Measurements from ENCODE around the gene VWA5A. TPM values are rescaled to one million over a fixed set of nuclear protein-coding genes. Genes with fewer than 3 reads are reported as not detected.

VWA5A gene
- total RNA-seq, 1 experiment from 2014 or later = 3.1 TPM

GRCh38 chr11:124098141-124098540 lies 17.1 kb upstream of the VWA5A start:
- Histone ChIP-seq H3K4me1 (ENCODE audit: control insufficient read depth, insufficient read depth, low read length) (no peaks in the 10 kb centered on the region), H3K9me3 (ENCODE audit: control insufficient read depth, insufficient read depth, low read depth, low read length) (no peaks in the 10 kb centered on the region), H3K27ac (ENCODE audit: low read length) (no peak overlapping the region), H3K27me3 (ENCODE audit: control insufficient read depth, insufficient read depth, low read length) (no peaks in the 10 kb centered on the region), H3K4me3 (ENCODE audit: low read depth in 2 of 2, low read length in 2 of 2) (no peak overlapping the region), H3K36me3 (ENCODE audit: control insufficient read depth, insufficient read depth, low read length) (no peaks in the 10 kb centered on the region)
- intact Hi-C loops (cut with micrococcal nuclease; ENCODE audit: unreplicated experiment) = no loop called here
- in situ Hi-C loops (cut with HindIII; ENCODE audit: low pct_unique_long_range_greater_than_20kb, low sequenced_read_pairs) = no loop called here
- DNase-seq (ENCODE audit: low read depth, low spot score) (no peak), ATAC-seq (no peak)
- no TSS peak for BruUV-seq (replicated peaks)
- ChIA-PET CTCF (no interaction called here), POLR2A (no interaction called here)
- TF ChIP-seq CTCF (IDR thresholded peaks at IDR 0.05) = no peak
- no peak for TF ChIP-seq TCF7L2 (IDR thresholded peaks at IDR 0.05; ENCODE audit: low read depth, low read length)
- TF ChIP-seq SIN3A (IDR thresholded peaks at IDR 0.05; ENCODE audit: borderline replicate concordance, insufficient read depth, low read depth, low read length) = no peak
- TF ChIP-seq POLR2AphosphoS5 (IDR thresholded peaks at IDR 0.05; ENCODE audit: low read depth, low read length) = no peak
- TF ChIP-seq REST (IDR thresholded peaks at IDR 0.05; ENCODE audit: insufficient read depth in 1 of 2, low read depth in 2 of 2, low read length in 1 of 2) = no peak

GRCh38 chr11:124101737-124102136 lies 13.5 kb upstream of the VWA5A start:
- no peak overlapping the region for H3K27ac ChIP-seq (ENCODE audit: low read length)
- ChIA-PET CTCF (no interaction called here), POLR2A (no interaction called here)
- H3K27me3 ChIP-seq (ENCODE audit: control insufficient read depth, insufficient read depth, low read length) = no peaks in the 10 kb centered on the region
- H3K4me1 ChIP-seq (ENCODE audit: control insufficient read depth, insufficient read depth, low read length) = no peaks in the 10 kb centered on the region
- H3K36me3 ChIP-seq (ENCODE audit: control insufficient read depth, insufficient read depth, low read length) = no peaks in the 10 kb centered on the region
- no peaks in the 10 kb centered on the region for H3K9me3 ChIP-seq (ENCODE audit: control insufficient read depth, insufficient read depth, low read depth, low read length)
- ATAC-seq = no peak
- TF ChIP-seq TCF7L2 (IDR thresholded peaks at IDR 0.05; ENCODE audit: low read depth, low read length) = no peak
- TF ChIP-seq SIN3A (IDR thresholded peaks at IDR 0.05; ENCODE audit: borderline replicate concordance, insufficient read depth, low read depth, low read length) = no peak
- no peak for TF ChIP-seq CTCF (IDR thresholded peaks at IDR 0.05)
- TF ChIP-seq REST (IDR thresholded peaks at IDR 0.05; ENCODE audit: insufficient read depth in 1 of 2, low read depth in 2 of 2, low read length in 1 of 2) = no peak
- TF ChIP-seq POLR2AphosphoS5 (IDR thresholded peaks at IDR 0.05; ENCODE audit: low read depth, low read length) = no peak
- in situ Hi-C loops (cut with HindIII; ENCODE audit: low pct_unique_long_range_greater_than_20kb, low sequenced_read_pairs) = no loop called here
- no peak overlapping the region for H3K4me3 ChIP-seq (ENCODE audit: low read depth in 2 of 2, low read length in 2 of 2)
- BruUV-seq (replicated peaks) = no TSS peak
- intact Hi-C loops (cut with micrococcal nuclease; ENCODE audit: unreplicated experiment) = no loop called here
- DNase-seq (ENCODE audit: low read depth, low spot score) = no peak

Measured in Panc1 (cell line).